Activated CD8-positive, alpha-beta memory T cell treated with anti-CD3 and anti-CD28 coated beads, Interleukin-2, amount 50 U/mL, for 24 hours (primary cell): ENCODE results near the gene RPL29.
"Not testable (repeated sequence)": the region's sequence is repeated elsewhere in the genome, so short reads cannot be mapped to it uniquely, and the experiment has no call there.

Experiments used
- DNase-seq: peaks from one replicate; pipeline ENCODE4 v3.0.0-alpha.2; 2020; ENCODE audit errors: extremely low read depth

Gene RPL29

DNA sequence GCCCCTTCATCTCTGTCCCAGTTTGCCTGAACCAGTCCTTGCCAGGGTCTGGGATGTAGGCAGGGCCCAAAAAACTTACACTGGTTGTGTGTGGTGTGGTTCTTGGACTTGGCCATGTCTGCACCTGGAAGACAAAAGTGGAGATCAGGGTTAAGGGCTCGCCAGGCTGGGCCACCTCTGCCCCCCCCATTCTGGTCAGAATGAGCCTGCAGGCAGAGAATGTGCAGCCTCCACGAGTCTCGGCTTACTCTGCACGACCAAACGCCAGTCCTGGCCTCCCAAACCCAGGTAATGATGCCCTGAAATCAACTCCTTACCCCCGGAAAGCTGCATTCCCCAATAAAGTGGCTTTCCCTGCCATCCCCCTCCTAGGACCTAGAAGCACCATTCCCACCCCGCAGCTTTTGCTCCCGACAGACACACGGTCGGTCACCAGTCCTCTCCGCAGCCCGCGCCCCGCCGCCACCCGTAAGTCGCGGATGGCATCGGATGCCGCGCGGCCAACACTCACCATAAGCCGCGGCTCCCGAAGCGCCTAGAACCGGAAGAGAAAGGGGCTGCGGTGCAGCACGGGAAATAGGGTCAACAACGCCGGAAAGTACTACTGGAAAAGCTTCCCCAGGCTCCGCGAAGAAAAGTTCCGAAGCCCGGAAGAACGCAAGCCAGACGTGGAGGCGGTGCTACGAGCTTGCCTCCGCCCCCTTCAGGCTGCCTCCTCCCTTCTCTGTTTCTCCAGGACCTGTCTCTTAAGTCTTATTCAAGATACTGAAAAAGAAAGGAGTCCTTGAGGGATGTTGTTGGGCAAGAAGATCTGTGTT is at the start of gene RPL29:
RPL29 (minus strand) TSS at position 550 of the 818 bp plus-strand sequence; CDS start at position 116, 434 bp downstream.
- DNase-seq: peak; percentile 85

DNA sequence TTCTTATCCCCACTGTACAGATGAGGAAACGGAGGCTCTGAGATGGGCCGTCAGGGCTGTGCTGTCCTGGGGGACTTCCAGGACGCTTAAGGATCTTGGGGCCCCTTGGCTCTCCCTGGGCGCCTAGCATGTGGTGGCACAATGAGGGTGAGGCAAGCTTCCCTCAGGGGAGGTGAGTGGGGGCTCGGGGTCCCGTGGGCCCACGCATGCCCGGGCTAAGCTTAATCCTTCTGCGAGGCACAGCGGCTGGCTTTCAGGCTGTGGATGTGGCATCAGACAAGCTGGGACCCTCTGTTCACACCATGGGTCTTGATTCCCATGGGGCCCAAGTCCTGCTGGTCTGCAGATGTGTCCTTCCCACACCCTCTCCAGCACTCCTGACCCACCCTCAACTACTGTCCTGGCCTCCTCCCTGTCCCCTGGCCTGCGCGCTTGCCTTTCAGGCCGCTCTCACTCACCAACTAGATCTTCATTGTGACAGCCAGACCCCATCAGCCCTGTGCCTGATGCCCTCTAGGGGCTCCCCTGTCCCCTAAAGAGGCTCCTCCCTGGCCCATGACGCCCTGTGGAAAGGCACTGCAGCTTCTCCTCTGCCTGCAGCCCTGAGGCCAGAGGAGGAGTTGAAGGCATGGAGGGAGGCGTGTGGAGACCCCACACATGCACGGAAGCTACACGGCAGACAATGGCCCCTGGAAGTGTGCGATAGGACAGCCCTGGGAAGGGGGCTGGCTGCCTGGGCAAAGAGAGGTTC is 49.3 kb upstream of the RPL29 start:
- no peak for DNase-seq

DNA sequence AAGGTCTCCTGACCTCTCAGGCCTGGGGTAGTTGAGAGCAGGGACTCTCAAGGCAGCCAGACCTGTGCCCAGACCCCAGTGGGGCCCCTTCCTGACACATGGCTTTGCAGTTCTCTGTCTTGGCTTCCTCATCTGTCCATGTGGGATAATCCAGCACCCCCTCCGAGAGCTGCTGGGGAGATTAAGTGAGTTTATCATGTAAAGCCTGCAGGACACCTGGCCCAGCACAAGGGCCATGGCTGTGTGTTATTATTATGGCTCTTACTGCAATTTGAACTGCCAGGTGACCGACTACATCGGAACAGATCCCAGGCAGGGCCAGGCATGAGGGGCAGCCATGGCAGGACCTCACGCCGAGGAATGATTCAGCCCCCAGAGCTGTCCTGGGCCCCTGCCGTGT is 48.1 kb upstream of the RPL29 start:
- no peak for DNase-seq

DNA sequence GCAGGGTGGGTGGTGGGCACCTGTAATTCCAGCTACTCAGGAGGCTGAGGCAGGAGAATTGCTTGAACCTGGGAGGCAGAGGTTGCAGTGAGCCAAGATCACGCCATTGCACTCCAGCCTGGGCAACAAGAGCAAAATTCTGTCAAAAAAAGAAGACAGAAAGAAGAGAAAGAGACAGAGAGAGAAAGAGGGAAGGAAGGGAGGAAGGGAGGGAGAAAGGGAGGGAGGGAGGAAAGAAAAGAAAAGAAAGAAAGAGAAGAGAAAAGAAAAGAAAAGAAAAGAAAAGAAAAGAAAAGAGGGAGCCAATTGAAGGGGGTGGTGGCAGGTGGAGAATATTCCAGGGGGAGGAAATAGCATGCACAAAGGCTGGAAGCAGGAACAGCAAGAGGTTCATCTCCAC is 47.3 kb upstream of the RPL29 start:
- not testable (repeated sequence) for DNase-seq

DNA sequence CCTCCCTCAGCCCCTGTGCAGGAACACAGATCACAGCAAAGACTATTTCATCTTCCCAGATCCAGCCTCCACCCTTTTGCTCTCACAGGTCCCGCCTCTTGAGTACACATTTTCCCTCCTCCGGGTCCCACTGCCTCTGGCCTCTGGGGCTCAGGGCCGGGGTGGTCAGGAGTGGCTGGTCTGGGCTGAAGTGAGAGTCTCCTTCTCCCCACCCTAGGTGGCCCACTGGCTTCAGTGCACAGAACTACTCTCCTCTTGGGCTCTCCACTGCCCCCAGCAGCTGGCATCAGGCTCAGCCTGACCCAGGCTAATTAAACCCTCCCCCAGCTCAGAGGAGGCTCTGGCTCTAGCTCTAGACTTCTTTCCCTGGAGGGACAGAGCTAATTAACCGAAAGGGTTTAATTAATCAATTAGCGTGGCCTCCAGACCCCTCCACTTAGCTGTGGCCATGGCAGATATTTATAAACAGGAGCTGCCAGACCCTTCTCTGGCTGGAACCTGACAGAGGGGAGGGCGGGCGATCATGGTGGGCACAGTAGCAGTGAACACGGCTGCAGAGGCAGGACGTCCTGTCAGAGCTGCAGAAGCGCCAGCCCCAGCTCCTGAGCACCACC is 45.5 kb upstream of the RPL29 start:
- DNase-seq: no peak

DNA sequence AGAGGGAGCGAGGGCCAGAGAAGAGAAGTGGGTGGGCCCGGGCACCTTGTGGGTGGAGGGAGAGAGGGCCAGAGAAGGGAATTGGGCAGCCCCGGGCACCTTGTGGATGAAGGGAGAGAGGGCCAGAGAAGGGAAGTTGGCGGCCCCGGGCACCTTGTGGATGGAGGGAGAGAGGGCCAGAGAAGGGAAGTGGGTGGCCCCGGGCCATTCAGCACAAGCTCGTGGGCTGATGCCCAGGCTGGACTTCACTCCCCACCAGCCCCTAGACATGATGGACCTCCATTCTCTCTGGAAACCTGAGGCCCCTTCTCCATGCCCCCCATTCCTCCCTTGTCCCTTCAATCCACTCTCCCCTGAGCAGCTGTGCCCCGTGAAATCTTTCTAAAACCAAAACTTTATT is 44.9 kb upstream of the RPL29 start:
- DNase-seq: no peak

DNA sequence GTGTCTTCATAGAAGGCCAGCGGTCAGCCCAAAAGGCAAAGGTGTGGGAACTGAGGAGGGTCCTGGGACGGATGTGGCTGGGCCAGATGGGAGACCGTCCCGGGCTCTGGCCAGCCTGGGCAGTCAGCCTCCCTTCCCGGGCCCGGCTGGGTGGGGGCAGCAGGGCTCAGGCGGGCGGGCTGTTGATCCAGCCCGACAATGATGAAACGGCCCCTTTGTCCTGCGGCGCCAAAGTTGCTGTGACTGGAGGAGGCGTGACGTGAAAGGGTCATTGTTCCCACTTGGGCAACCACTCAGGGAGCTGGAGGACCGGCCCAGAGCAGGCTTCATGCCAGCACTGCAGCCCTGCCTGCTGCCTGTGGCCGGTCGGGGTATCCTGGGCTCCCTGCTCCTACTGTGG is 44.2 kb upstream of the RPL29 start:
- no peak for DNase-seq

DNA sequence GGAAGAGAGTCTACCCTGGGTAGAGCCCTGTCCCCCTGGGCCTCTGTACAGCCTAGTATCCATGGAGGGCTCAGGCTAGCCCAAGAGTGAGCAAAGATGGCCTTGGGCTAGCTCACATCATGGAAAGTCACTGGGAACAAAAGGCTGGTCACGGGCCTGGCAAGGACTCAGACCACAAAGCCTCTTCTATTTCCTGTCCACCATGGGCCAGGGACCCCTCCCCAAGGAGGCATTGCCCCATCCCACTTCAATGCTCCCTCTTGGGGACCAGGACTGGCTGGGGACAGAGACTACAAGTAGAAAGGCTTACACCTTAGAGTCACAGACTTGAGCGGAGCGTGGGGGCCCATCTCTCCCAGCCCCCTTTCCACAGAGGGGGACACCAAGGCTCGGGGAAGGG is 43.7 kb upstream of the RPL29 start:
- DNase-seq: no peak

DNA sequence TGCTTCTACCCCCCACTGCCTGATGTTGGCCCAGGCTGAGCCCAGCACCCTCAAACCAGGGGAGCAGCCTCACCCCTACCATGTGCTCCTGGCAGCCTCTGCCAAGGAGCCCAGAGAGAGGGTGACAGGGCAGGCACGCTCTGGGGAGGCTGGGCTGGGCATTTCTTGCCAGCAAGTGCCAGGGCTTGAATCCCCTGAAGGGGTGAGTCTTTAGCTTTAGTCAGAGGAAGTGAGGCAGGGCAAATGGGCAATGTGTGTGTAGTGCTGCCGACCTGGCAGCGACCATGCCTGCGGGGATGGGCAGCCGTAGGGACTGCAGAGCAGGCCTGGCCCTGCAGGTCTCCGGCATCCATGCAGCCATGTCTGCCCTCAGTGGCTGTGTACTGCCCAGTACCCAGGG is 42.5 kb upstream of the RPL29 start:
- DNase-seq: no peak

DNA sequence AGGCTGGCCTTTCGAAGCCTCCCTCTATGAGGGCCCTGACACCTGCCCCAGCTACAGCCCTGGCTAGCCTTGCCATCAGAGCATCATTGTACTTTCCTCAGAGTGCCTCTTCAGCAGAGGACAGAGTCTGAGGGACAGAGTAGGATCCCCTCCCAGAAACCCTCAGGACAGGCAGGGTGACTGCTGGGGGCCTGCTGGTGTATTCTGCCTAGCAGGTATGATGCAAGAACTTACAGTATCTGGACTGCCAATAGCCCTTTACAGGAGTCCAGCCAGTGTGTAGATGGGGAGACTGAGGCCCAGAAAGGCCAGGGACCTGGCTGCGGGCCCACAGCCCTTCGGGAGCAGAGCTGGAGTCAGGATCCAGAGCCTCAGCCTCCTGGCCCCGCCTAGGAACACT is 41.6 kb upstream of the RPL29 start:
- no peak for DNase-seq

DNA sequence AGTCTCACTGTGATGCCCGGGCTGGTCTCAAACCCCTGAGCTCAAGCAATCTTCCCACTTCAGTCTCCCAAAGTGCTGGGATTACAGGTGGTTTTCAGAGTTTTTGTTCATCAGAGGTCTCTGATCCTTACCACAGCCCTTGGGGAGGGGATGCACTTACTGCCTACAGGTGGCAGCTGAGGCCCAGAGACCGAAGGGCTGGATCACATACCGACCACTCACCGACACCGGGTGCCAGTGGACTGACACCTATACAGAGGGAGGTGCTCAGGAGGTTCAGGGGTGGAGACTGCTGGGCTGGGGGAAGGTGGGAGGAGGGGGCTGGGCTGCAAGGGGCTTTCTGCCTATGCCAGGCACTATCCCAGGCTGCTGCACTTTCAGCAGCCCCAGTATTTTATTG is 41.1 kb upstream of the RPL29 start:
- DNase-seq: no peak

DNA sequence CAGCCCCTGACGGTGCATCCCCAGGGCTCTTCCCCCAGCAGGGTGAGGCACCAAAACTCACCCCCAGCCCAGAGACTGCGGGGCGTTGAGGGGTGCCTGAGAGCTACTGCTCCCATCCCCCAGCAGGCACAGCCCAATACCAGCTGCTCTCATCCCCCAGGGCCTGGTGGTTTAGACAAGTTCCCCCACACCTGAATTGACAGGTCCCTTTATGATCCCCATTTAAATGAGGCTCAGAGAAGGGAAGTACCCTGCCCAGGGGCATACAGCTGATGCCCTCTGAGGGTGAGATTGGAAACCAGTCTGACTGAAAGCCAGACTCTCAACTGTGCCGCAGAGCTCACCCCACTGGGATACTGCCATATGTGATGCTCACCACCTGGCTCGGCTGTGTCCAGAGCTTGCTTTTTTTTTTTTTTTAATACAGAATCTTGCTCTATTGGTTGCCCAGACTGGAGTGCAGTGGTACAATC is 40.6 kb upstream of the RPL29 start:
- no peak for DNase-seq

DNA sequence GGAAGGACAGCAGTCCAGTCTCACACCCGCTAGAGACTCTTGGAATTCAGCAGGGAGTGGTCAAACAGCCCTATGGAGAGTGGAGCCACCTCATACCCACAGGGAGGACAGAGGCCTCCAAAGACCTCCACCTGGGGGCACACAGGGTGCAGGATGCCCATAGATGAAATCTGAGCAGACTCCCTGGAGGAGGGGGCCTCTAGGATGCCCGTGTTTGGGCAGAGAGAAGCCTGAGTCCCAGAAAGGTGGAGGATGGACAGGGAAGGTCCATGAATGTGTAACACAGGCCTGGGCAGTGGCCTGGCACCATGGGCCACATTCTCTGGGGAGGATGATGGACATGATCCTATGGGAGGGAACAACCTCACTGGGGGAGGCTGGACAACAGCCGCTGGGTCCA is 39.0 kb upstream of the RPL29 start:
- no peak for DNase-seq

DNA sequence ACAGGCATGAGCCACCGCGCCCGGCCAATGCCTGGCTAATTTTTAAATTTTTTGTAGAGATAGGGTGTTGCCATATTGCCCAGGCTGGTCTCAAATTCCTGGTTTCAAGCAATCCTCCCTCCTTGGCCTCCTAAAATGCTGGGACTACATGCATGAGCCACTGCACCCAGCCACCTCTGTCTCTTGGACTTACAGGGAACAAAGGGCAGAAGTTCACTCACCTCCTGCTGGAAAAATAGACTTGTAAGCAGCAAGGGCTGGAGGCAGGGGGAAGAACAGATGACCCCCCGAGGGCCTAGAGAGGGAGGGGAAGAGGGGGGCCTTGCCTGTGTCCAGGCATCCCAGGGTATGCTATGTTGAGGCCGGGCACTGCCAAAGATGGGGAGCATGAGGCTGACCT is 38.5 kb upstream of the RPL29 start:
- DNase-seq: no peak

DNA sequence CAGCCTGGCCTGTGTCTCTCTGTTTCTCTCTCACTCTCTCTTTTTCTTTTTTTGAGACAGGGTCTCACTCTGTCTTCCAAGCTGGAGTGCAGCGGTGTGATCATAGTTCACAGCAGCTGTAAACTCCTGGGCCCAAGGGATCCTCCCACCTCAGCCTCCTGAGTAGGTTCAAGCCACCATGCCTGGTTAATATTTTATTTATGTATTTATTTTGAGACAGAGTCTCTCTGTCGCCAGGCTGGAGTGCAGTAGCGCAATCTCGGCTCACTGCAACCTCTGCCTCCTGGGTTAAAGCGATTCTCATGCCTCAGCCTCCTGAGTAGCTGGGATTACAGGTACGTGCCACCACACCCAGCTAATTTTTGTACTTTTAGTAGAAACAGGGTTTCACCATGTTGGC is 38.1 kb upstream of the RPL29 start:
- not testable (repeated sequence) for DNase-seq

DNA sequence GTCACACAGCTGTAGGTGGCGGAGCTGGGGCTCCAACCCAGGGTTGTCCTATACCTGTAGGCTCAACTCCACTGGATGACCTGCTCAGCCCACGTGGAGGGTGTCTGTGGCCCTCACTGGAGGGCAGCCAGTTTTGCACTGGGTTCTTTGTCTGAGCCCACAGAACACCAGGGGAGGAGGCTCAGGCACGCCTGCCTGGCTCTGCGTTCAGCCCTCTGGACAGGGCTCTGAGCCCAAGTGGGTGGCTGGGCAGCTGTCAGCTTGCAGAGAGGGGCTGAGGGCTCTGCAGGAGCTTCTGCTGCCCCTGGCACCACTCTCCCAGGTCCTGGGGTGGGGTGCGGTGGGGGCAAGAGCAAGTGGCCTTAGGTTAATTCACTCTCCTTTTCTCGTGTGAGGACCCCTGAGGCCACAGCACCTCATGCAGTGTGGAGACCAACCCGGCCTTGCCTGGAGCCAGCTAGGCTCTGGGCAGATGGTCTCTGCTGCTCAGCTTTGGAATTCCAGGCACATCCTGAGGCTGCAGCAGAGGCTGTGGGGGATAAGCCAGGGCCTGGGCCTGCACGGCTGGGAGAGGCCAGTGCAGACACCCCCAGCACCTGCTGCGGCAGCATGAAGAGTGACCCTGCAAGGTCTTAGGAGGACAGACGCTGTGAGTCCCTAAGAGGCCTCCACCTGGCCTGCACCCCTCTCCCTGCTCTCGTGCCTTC is 37.2 kb upstream of the RPL29 start:
- no peak for DNase-seq

DNA sequence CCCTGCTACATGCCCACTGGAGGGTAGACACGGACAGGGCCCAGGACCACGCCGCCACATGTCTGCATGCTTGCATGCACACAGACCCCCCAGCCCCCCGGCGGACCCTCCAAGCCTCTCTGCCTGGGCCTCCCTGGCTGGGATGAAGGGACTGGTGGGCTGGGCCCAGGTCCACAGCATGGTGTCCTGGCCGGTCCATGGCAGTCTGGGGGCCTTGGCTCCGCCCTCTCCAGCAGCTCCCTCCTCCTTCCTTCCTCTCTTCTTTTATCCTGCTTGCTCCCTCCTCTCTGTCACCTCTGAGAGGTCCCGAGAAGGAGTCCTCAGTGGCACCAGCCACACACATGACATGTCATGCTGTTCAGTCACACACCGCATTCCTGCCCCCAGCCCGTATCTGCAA is 36.2 kb upstream of the RPL29 start:
- no peak for DNase-seq

DNA sequence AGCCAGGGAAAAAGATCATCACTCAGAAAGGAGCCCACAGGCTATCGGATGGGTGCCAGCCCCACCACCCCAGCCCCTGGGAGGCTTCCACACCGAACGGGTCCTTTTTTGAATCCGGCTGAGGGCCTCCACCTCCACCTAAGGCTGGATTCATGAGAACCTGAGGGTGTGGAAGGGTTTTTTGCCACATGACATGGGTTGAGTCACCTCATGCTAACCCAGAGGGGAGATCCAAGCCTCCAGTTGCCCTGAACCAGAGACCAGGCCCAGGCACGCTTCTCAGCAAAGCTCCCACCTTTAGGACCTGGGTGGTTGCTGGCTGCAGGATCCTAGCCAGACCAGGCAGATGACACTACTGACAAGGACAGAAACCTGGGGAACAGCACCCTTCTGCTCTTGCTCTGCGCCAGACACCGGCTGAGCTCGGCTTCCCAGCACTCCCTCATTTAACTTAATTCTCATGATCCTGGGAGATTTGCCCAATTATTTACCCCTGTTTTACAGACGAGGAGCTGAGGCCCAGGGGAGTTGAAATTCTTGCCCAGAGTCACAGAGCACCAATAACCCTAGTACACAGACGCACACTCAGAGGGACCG is 35.1 kb upstream of the RPL29 start:
- DNase-seq: no peak

DNA sequence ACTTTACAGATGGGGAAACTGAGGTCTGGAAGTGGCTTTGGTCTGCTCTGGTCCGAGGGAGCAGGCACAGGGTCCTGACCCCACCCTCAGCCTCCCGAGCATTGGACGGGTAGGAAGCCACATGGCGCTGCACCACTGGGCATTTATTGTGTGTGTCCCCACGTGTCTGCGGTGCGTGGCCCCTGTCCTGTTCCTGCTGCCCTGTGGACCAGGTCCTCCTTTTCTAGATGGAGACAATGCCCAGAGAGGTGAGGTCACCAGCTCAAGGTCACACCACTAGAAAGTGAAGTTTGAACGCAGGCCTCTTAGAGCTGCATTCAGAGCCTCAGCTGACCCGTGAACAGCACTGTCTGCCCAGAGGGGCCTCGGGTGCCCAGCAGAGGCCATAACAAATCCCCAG is 33.8 kb upstream of the RPL29 start:
- DNase-seq: no peak

DNA sequence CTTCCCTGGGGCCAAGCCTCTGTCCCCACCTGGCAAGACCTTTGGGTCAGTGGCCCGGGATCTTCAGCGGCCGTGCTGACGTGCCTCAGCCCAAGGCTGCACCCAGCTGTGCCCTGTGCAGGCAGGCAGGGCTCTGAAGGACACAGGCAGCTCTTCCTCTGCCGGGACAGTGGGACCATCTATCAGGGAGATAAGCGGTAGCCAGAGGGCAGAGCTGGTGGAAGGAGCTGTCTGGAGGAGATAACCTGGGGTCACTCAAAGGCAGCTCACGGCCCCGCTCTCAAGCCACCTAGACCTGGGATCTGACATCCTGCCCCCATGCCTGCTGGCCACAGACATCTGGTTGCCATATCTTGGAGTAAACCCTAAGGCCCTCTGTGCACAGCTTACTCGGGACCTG is 33.4 kb upstream of the RPL29 start:
- DNase-seq: no peak

DNA sequence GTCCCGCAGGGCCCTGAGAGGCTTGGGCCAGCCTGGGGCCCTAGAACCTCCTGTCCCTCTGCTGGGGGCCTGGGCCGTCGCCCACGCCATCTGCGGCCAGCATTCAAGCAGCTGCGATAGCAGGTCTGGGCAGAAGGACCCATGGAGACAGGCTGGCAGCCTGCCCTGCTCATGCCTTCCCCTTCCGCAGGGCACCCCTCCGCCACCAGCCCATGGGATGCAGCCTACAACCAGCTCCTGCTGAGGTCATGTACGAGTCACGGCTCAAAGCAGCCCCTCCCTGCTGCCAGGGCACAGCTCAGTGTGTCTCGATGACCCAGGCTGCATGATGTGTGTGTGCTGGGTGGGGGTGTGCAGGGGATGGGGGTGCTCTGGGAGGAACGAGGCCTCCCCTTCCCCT is 32.9 kb upstream of the RPL29 start:
- DNase-seq: no peak

DNA sequence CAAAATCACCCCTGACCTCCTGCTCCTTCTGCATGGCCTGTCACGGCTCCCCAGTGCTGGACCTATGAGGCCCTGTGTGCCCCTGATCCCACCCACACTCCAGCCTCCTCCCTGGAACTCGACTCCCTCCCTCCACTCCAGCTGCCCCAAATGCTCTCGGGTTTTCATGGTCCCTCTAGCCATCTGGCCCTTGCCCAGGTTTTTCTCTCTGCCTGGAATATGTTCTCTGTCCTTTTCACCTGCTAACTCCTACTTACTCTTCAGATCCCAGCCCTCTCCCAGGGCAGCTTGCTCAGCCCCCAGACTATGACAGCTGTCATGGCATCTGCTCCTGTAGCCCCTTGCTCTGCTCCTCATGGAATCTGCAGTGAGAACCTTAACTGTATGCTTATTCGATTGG is 30.3 kb upstream of the RPL29 start:
- no peak for DNase-seq
